ENCODE data around the gene GPI.

DNA sequence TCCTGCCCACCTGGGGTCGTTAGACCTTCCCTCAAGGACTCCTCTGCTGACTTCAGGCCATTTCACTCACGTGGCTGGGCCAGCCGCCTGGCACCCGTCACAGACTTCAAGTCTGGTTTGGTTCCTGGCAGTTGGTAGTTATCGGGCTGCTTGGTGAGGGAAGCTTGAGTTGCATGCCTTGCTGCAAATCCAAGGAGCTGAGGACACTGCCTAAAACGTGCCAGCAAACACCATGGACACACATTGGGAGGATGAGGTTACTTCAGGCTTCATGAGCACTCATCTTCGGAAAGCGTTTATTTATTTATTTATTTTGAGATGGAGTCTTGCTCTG, 2.6 kb downstream of the GPI start:
- TF ChIP-seq NFIC (IDR thresholded peaks at IDR 0.05): no peak
- TF ChIP-seq, protein P1, sequence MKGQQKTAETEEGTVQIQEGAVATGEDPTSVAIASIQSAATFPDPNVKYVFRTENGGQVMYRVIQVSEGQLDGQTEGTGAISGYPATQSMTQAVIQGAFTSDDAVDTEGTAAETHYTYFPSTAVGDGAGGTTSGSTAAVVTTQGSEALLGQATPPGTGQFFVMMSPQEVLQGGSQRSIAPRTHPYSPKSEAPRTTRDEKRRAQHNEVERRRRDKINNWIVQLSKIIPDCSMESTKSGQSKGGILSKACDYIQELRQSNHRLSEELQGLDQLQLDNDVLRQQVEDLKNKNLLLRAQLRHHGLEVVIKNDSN (IDR thresholded peaks at IDR 0.05): no peak
- no peak for TF ChIP-seq TAF1 (IDR thresholded peaks at IDR 0.05; ENCODE audit: low read depth)
- TF ChIP-seq RAD21 (IDR thresholded peaks at IDR 0.05; ENCODE audit: low read depth): no peak
- no peak for TF ChIP-seq YY1 (IDR thresholded peaks at IDR 0.05; ENCODE audit: low read depth)
- TF ChIP-seq REST (IDR thresholded peaks at IDR 0.05; ENCODE audit: low read depth): no peak
- no peak for TF ChIP-seq CREB1 (IDR thresholded peaks at IDR 0.05; ENCODE audit: low read depth)
- no peak for TF ChIP-seq EGR1 (IDR thresholded peaks at IDR 0.05)
- TF ChIP-seq TCF12 (IDR thresholded peaks at IDR 0.05; ENCODE audit: low read depth): no peak
- no peak for TF ChIP-seq CEBPB (IDR thresholded peaks at IDR 0.05)
- TF ChIP-seq, protein P2, sequence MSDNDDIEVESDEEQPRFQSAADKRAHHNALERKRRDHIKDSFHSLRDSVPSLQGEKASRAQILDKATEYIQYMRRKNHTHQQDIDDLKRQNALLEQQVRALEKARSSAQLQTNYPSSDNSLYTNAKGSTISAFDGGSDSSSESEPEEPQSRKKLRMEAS (IDR thresholded peaks at IDR 0.05): no peak
- TF ChIP-seq EP300 (IDR thresholded peaks at IDR 0.05; ENCODE audit: borderline replicate concordance): no peak
- no peak for TF ChIP-seq FOXM1 (IDR thresholded peaks at IDR 0.05; ENCODE audit: borderline replicate concordance, low read depth)
